Transverse colon (tissue), 4 donors: ENCODE measurements around the gene EIF1. TPM values are rescaled to one million over a fixed set of nuclear protein-coding genes. Genes with fewer than 3 reads are reported as not detected.

Source experiments
- DNase-seq: peaks from one replicate; pipeline ENCODE4 v3.0.0-alpha.2; 2019
- H3K27ac ChIP-seq, 4 donors: fragments of 200-600 bp; sonication (generic); 2 replicates each; pipeline ENCODE4 v1.5.1; 2016 to 2018; ENCODE audit warnings: inconsistent platforms in 4 of 4
- H3K27me3 ChIP-seq: fragments of 200-600 bp; sonication (generic); 2 replicates; pipeline ENCODE4 v1.5.1; 2017; ENCODE audit warnings: inconsistent platforms
- H3K36me3 ChIP-seq, 4 donors: fragments of 200-600 bp; sonication (generic); 2 replicates each; pipeline ENCODE4 v1.5.1; 2017 to 2019; ENCODE audit warnings: inconsistent platforms in 4 of 4
- H3K4me1 ChIP-seq, 4 donors: fragments of 200-600 bp; sonication (generic); 2 replicates each; pipeline ENCODE4 v1.5.1; 2017 to 2020; ENCODE audit warnings: inconsistent platforms in 4 of 4
- H3K4me3 ChIP-seq, 4 donors: fragments of 200-600 bp; sonication (generic); 1 replicate in 1 of 4; 2 replicates in 3 of 4; pipeline versions ENCODE4 v1.5.1 to v1.6.1; 2017 to 2019; ENCODE audit warnings: inconsistent platforms in 4 of 4
- H3K9me3 ChIP-seq, 2 donors: fragments of 200-600 bp; sonication (generic); 2 replicates each; pipeline ENCODE4 v1.5.1; 2017 to 2019; ENCODE audit warnings: inconsistent platforms in 2 of 2
- CTCF ChIP-seq, 5 experiments: fragments of 200-600 bp in 3 of 5; fragments of 450-650 bp in 2 of 5; sonication (generic) in 3 of 5; IDR thresholded peaks; 1 replicate in 2 of 5; 2 replicates in 3 of 5; pipeline ENCODE4 v1.5.1; 2016 to 2017; ENCODE audit warnings: antibody characterized with exemption in 5 of 5, inconsistent platforms in 3 of 5, mild to moderate bottlenecking in 2 of 5, moderate library complexity in 1 of 5
- EP300 ChIP-seq: sonication (generic); formaldehyde crosslinking; IDR thresholded peaks from one replicate; pipeline ENCODE4 v1.6.1; 2017; ENCODE audit warnings: antibody characterized with exemption, low read depth
- POLR2A ChIP-seq: fragments of 450-650 bp; IDR thresholded peaks from one replicate; pipeline ENCODE4 v1.6.1; 2016; ENCODE audit warnings: antibody characterized with exemption, mild to moderate bottlenecking, moderate library complexity
- POLR2AphosphoS5 ChIP-seq, 3 donors: sonication (generic); formaldehyde crosslinking; IDR thresholded peaks; one replicate each; pipeline ENCODE4 v1.6.1; 2016; ENCODE audit warnings: antibody characterized with exemption in 3 of 3
- WGBS, 2 donors: methylation state at CpG; one replicate each; pipeline ENCODE4 v1.1.5; 2018; ENCODE audit warnings: low coverage in 1 of 2; 5-methylcytosine and 5-hydroxymethylcytosine counted together
- in situ Hi-C, 4 donors: fragments of 200-750 bp; cut with MboI; loops; one replicate each; pipeline versions ENCODE4 v1.15.0 to v1.15.1; 2017; ENCODE audit warnings: low sequenced_read_pairs in 3 of 4, low pct_ligation_motif_present in 1 of 4, low pct_unique_long_range_greater_than_20kb in 1 of 4
- intact Hi-C: fragments of 100-400 bp; cut with DNase I; formaldehyde crosslinking; loops from one replicate; pipeline ENCODE4 v1.15.1; 2023; ENCODE audit warnings: low total_unique reads
- total RNA-seq, 4 donors: library from RNA; depleted of rRNA; stranded (reverse); fragments of >200 nt; gene quantifications; one replicate each; pipeline ENCODE4 v1.1.0, GENCODE V29; 2016

EIF1 gene
- total RNA-seq, 4 donors from 2014 or later = 93.3 to 520 (median 241) TPM

DNA sequence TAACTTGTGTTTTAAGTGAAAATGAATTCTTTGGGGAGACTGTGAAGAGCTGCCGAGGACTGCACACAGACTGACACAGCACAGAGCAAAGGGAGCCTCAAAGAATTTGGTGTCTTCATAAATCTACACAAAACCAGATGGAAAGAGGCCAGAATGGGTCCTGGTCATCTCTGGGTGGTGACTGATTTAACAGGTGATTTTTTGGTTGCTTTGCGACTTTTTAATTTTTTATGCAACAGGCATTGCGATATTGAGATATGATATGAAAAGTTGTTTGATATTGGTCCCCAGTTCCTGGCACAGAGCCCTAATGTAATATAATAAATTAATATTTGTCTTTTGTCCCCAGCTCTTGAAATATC is 12.6 kb upstream of the EIF1 start:
- H3K27me3 ChIP-seq = no peaks in the 10 kb centered on the region
- DNase-seq = no peak
- in situ Hi-C loops (no loop called here), intact Hi-C loops (no loop called here)
- H3K36me3 ChIP-seq = no peaks in the 10 kb centered on the region
- peaks cover 0 to 21% (median 4%) of the 10 kb centered on the region in 4 donors for H3K4me1 ChIP-seq
- no peak overlapping the region for H3K27ac ChIP-seq
- TF ChIP-seq POLR2AphosphoS5 (IDR thresholded peaks at IDR 0.05) (no peak), CTCF (IDR thresholded peaks at IDR 0.05) (no peak), POLR2A (no peak), EP300 (no peak)
- no peak overlapping the region for H3K4me3 ChIP-seq
- WGBS, 2 donors = 49 to 69% methylated on average over 3 of the region's 3 CpGs
- H3K9me3 ChIP-seq = no peaks in the 10 kb centered on the region

DNA sequence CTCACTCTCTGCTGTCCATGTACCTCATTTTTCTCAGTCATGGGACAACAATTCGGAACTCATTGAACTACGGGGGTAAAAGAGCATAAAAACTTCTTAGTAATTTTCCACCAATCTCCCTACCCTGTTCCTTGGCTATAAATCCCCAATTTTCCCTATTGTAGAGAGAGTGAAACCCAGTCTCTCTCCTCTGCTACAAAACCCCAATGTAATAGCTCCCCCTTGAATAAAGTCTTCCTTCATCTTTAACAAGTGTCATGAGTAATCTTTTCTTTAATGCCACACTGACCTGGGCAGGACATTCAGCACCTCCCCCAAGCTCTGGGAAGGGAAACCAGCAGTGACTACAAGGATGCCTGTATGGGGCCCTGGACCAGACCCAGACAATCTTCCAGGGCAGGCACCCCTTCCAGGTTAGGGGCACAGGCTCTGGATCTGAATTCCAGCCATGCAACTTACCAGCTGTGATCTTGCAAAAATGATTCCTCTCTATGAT is 10.2 kb upstream of the EIF1 start:
- Histone ChIP-seq H3K4me1 (peaks cover 0 to 21% (median 4%) of the 10 kb centered on the region in 4 donors), H3K27ac (peak overlapping the region; percentile 49 to 83 (median 74)), H3K9me3 (no peaks in the 10 kb centered on the region), H3K27me3 (no peaks in the 10 kb centered on the region), H3K4me3 (peak overlapping the region in 1 of 4 donors; percentile 34), H3K36me3 (no peaks in the 10 kb centered on the region)
- no peak for DNase-seq
- TF ChIP-seq POLR2AphosphoS5 (IDR thresholded peaks at IDR 0.05) (no peak), POLR2A (no peak), EP300 (no peak), CTCF (IDR thresholded peaks at IDR 0.05) (no peak)
- in situ Hi-C loops = no loop called here
- intact Hi-C loops = no loop called here
- 64 to 67% methylated on average over 2 of the region's 2 CpGs for WGBS, 2 donors

DNA sequence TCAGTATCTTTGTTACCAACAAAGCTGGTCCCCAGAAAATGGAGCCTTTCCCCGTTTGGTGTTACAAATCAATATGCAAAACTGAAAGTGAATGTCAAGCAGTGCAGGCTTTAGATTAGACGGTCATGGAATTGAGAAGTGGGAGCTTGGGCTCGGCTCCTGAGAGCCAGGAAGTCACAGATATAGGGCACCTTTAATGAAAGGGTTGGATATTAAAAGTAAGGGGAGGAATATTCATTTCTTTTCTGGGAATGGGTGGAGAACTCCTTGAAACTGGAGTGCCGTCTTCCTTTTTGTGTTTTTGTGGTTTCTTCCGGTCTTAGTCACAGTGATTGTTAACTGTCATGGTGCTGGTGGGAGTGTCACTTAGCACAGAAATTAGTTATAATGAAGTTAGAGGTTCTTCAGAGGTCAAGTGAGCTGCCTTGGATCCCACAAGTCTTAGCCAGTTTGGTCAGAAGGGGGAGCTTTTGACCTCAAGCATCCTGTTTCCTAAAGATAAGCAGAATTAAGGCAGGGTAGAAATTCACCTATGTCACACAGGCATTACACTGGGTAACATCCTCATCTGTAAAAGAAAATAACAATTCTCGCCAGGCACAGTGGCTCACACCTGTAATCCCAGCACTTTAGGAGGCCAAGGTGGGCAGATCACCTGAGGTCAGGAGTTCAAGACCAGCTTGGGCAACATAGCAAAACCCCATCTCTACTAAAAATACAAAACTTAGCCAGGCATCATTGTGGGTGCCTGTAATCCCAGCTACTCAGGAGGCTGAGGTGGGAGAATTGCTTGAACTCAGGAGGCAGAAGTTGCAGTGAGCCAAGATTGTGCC is 9.6 kb upstream of the EIF1 start:
- WGBS, 2 donors = 25 to 27% methylated on average over 6 of the region's 6 CpGs
- Histone ChIP-seq H3K27me3 (no peaks in the 10 kb centered on the region), H3K4me3 (peak overlapping the region in 1 of 4 donors; percentile 34), H3K4me1 (peaks cover 0 to 21% (median 4%) of the 10 kb centered on the region in 4 donors), H3K9me3 (no peaks in the 10 kb centered on the region), H3K36me3 (no peaks in the 10 kb centered on the region), H3K27ac (peak overlapping the region; percentile 49 to 83 (median 74))
- intact Hi-C loops = no loop called here
- TF ChIP-seq POLR2AphosphoS5 (IDR thresholded peaks at IDR 0.05) (peak in 2 of 3 donors; percentile 10 to 28), POLR2A (no peak), CTCF (IDR thresholded peaks at IDR 0.05) (no peak), EP300 (no peak)
- in situ Hi-C loops = no loop called here
- no peak for DNase-seq

- 70 to 77% methylated on average over 3 to 5 of the region's 5 CpGs for WGBS, 2 donors
- intact Hi-C loops = no loop called here
- Histone ChIP-seq H3K4me3 (no peak overlapping the region), H3K4me1 (peaks cover 0 to 21% (median 4%) of the 10 kb centered on the region in 4 donors), H3K27me3 (no peaks in the 10 kb centered on the region), H3K36me3 (no peaks in the 10 kb centered on the region), H3K9me3 (no peaks in the 10 kb centered on the region), H3K27ac (peak overlapping the region in 3 of 4 donors; percentile 71 to 83 (median 78))
- TF ChIP-seq POLR2AphosphoS5 (IDR thresholded peaks at IDR 0.05) (no peak), CTCF (IDR thresholded peaks at IDR 0.05) (no peak), POLR2A (no peak), EP300 (no peak)
- in situ Hi-C loops = no loop called here
- no peak for DNase-seq
These were observed 8.8 kb upstream of the EIF1 start for GRCh38 chr17:41679740-41680425.
